CMK (cell line): ENCODE data around the gene SPTLC3.

ENCODE experiments used
- DNase-seq: peaks from one replicate; pipeline ENCODE4 v3.0.0-alpha.2; 2010; ENCODE audit warnings: low read depth

Gene SPTLC3

DNA sequence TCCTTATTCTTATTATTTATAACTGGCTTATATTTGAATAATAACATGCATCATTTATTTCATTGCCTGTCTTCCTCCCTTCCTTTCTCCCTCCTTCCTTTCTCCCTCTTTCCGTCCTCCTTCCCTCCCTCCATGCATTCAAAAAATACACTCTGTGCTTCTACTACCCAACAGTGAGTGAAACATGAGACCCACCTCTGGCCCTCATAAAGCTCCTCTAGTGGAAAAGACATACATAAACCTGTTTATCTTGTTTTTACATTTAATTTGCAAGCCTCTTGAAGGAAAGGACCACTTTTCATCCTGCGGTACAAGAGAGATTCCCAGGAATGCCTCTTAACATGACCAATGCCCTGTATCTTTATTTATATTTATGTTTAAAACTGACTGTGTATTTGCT lies 190.5 kb downstream of the SPTLC3 start:
- DNase-seq, result no peak

GRCh38 chr20:13200767-13201500 lies 192.2 kb downstream of the SPTLC3 start:
- no peak for DNase-seq

DNA sequence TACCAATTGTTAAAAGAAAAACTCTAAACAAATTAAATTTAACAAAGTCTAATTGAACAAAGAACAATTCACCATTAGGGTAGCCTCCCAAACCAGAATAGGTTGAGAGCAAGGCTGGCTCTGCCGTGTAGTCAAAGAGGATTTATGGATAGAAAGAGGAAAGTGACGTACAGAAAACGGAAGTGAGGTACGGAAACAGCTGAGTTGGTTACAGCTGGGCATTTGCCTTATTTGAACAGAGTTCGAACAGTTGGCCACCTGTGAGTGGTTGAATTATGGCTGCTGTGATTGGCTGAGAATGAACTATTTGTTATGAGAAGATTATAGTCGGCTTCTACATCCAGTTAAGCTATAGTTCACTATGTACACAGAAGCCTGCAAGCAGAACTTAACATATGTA lies 193.8 kb downstream of the SPTLC3 start:
- DNase-seq, result no peak

DNA sequence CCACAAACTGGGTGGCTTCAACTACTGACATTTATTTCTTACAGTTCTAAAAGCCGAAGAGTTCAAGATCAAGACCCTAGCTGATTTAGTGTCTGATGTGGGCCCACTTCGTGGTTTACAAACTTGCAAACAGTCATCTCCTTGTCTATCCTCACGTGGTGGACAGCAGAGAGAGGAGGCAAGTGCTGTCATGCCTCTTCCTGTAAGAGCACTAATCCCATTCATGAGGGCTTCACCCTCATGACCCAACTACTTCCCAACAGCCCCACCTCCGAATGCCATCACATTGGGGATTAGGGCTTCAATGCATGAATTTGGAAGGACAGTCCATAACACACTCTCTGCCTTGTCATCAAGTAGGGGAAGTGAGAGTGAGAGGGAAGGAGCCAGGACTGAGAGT lies 196.7 kb downstream of the SPTLC3 start:
- DNase-seq, result no peak

GRCh38 chr20:13205848-13206434 lies 197.2 kb downstream of the SPTLC3 start:
- no peak for DNase-seq

DNA sequence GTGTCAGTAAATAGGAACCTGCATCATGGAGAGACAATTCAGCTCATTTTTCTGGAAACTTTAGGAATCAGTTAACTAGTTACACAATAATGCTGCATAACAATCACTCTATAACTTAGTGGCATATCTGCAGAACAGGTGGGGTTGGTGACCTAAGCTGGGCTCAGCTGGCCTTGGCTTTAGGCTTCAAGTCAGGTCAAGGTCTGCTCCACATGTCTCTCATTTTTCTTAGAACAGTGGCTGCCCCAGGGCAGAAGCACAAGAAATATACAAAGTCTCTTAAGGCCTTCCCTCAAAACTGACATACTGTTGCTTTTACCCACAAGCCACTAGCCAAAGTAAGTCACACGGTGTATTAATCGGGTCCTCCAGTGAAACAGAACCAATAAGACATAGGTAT lies 198.2 kb downstream of the SPTLC3 start:
- DNase-seq, result no peak

GRCh38 chr20:13211956-13212618 lies 203.3 kb downstream of the SPTLC3 start:
- DNase-seq, result no peak

DNA sequence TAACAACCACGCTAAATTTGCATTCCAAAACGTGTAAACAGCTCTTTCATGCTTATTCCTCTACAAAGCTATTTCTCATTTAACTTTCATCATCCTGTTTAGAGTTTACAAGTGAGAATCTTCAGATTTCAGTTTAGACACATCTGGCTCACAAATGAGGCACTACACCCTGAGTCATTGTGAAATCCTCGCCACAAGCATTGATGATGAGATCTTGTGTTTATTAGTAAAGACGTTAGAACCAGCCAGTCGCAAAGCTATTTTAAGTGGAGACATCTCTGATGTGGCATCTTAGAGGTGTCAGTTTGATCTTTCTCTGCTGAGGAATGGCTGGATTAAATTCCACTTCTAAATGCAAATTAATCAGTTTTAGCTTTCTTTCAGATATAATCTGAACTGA lies 204.0 kb downstream of the SPTLC3 start:
- DNase-seq, result no peak

DNA sequence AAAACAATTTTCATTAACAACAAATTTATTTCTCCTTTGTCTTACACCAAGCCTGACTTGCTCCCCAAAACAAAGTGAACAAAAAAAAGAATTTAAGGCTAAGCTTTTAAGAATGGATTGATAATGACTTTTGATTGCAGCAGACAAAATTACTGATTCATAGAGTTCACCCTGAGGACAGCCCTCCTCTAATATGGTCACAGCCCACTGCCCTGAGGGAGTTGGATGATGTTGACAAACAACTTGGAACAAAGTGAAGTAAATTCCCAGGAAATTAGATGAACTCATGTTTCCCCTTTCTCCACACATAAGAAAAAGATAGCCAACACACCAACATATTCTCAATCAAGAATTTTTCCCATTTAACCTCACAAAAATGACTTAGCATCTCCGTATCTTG lies 204.6 kb downstream of the SPTLC3 start:
- DNase-seq, result no peak

- DNase-seq, result no peak
Observed at GRCh38 chr20:13216533-13216932, 207.8 kb downstream of the SPTLC3 start.
